Osteoblast (primary cell): Measurements from ENCODE around the gene LACTB. TPM values are rescaled to one million over a fixed set of nuclear protein-coding genes. Genes with fewer than 3 reads are reported as not detected.
A peak's percentile ranks its signal among the peaks of the same experiment; 100 is the strongest.

ENCODE experiments used
- DNase-seq: peaks from one replicate; pipeline ENCODE4 v3.0.0; 2011; ENCODE audit warnings: low spot score, mixed read lengths; ENCODE audit not compliant: insufficient read length; ENCODE audit errors: missing footprints
- H2AFZ ChIP-seq: 2 replicates; pipeline ENCODE4 v1.6.0; 2011; ENCODE audit warnings: mild to moderate bottlenecking, low read length
- H3K27ac ChIP-seq: 2 replicates; pipeline ENCODE4 v1.5.1; 2011; ENCODE audit warnings: mild to moderate bottlenecking, low read depth, low read length, moderate library complexity
- H3K27me3 ChIP-seq: 2 replicates; pipeline ENCODE4 v1.6.0; 2012; ENCODE audit warnings: mild to moderate bottlenecking, control low read depth, inconsistent platforms, low read length, moderate library complexity; ENCODE audit not compliant: insufficient read depth
- H3K36me3 ChIP-seq: 2 replicates; pipeline ENCODE4 v1.5.1; 2011; ENCODE audit warnings: mild to moderate bottlenecking, low read length, control low read depth, moderate library complexity; ENCODE audit not compliant: insufficient read depth
- H3K4me1 ChIP-seq: 2 replicates; pipeline ENCODE4 v1.5.1; 2011; ENCODE audit warnings: mild to moderate bottlenecking, low read length, control low read depth, moderate library complexity; ENCODE audit not compliant: insufficient read depth
- H3K4me2 ChIP-seq: 2 replicates; pipeline ENCODE4 v1.6.0; 2011; ENCODE audit warnings: mild to moderate bottlenecking, low read length; ENCODE audit not compliant: insufficient read depth
- H3K4me3 ChIP-seq: fragments of 200-600 bp; sonication (generic); 3 replicates; pipeline ENCODE4 v1.5.1; 2012; ENCODE audit warnings: mild to moderate bottlenecking, low read length, inconsistent platforms; ENCODE audit not compliant: insufficient read depth
- H3K79me2 ChIP-seq: 2 replicates; pipeline ENCODE4 v1.6.0; 2012; ENCODE audit warnings: mild to moderate bottlenecking, low read length, control low read depth, inconsistent platforms; ENCODE audit not compliant: insufficient read depth
- H3K9me3 ChIP-seq: 2 replicates; pipeline ENCODE4 v1.5.1; 2011; ENCODE audit warnings: low read depth, low read length, control low read depth
- H4K20me1 ChIP-seq: 2 replicates; pipeline ENCODE4 v1.6.0; 2012; ENCODE audit warnings: mild to moderate bottlenecking, low read length, control low read depth; ENCODE audit not compliant: insufficient read depth
- total RNA-seq: library from RNA; depleted of rRNA; stranded (reverse); fragments of >200 nt; gene quantifications from 2 replicates; pipeline ENCODE4 v1.2.3, GENCODE V29; 2012
- TF ChIP-seq, protein P1 (sequence below): IDR thresholded peaks from 2 replicates; pipeline ENCODE4 v1.5.1; 2011; ENCODE audit warnings: mild to moderate bottlenecking, low read depth, low read length, moderate library complexity; ENCODE audit errors: extremely low read depth

The LACTB gene
- total RNA-seq, 1 donor = 52.8 TPM

DNA sequence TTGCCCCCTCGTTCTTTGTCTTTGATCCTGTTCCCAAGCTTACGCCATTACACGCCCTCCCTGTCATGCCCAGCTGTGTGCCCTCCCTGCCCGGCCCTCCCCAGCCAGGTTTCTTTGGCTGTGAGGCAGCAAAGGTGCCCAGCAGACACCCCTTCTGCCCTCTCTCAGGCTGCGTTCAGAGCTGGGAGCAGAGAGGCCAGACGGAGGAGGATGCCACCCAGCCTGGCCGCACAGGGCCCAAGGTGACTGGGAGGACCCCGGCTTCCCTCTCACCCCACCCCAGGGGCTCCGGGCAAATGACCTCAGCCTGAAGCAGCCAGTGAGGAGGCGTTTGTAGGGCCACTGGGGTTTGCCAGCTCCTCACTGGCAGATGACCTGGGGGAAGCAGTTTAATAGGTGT, 30.8 kb upstream of the LACTB start:
- no peak overlapping the region for H3K4me2 ChIP-seq
- H2AFZ ChIP-seq = no peak overlapping the region
- no peak for DNase-seq
- H3K27ac ChIP-seq = no peak overlapping the region
- no peaks in the 10 kb centered on the region for H3K27me3 ChIP-seq
- no peaks in the 10 kb centered on the region for H4K20me1 ChIP-seq
- H3K4me3 ChIP-seq = no peak overlapping the region
- TF ChIP-seq, protein P1, sequence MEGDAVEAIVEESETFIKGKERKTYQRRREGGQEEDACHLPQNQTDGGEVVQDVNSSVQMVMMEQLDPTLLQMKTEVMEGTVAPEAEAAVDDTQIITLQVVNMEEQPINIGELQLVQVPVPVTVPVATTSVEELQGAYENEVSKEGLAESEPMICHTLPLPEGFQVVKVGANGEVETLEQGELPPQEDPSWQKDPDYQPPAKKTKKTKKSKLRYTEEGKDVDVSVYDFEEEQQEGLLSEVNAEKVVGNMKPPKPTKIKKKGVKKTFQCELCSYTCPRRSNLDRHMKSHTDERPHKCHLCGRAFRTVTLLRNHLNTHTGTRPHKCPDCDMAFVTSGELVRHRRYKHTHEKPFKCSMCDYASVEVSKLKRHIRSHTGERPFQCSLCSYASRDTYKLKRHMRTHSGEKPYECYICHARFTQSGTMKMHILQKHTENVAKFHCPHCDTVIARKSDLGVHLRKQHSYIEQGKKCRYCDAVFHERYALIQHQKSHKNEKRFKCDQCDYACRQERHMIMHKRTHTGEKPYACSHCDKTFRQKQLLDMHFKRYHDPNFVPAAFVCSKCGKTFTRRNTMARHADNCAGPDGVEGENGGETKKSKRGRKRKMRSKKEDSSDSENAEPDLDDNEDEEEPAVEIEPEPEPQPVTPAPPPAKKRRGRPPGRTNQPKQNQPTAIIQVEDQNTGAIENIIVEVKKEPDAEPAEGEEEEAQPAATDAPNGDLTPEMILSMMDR = no peak
- no peaks in the 10 kb centered on the region for H3K36me3 ChIP-seq
- H3K9me3 ChIP-seq = no peaks in the 10 kb centered on the region
- H3K79me2 ChIP-seq = no peaks in the 10 kb centered on the region
- peaks cover 49% of the 10 kb centered on the region for H3K4me1 ChIP-seq

DNA sequence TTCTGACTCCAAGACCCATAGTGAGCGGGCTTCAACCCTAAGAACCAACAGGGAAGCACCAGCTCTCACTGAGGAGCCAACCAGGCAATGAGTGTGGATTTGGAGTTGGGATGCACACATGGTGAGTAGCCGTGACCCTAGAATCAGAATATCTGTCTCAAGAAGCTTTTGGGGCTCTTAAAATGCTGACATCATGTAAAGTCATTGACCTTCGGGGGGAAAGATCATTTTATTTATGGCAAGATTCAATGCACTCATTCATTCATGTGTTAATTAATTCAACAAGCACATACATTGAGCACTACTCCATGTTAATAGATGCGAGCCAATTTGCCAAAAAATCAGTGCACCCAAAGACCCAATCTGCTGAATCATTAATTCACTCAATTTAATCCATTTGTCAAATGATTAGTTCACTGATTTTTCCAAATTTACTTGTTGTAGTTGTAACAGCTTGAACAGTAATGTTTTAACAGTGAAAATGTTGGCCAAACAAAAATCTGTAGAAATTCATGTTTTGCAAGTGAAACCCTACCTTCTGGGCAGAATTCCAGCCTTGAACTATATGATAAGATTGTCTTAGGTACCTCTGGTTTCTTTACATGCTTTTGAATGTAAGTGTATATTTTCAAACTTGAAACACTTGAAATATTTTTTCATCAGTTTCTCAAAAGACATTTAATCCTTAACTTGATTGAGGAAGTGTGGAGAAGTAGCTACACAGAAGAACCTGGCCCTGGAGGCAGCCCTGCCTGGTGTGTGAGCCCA, 29.8 kb upstream of the LACTB start:
- no peak overlapping the region for H2AFZ ChIP-seq
- H3K4me1 ChIP-seq = peaks cover 52% of the 10 kb centered on the region

GRCh38 chr15:63093486-63094205, 28.0 kb upstream of the LACTB start:
- Histone ChIP-seq H4K20me1 (no peaks in the 10 kb centered on the region), H2AFZ (no peak overlapping the region), H3K27ac (peak overlapping the region; percentile 99), H3K4me1 (peaks cover 57% of the 10 kb centered on the region), H3K36me3 (no peaks in the 10 kb centered on the region), H3K4me3 (no peak overlapping the region), H3K79me2 (no peaks in the 10 kb centered on the region), H3K27me3 (no peaks in the 10 kb centered on the region), H3K9me3 (no peaks in the 10 kb centered on the region), H3K4me2 (no peak overlapping the region)
- TF ChIP-seq, protein P1 = peak; percentile 87
- DNase-seq = no peak

More for the DNA sequence above, 29.8 kb upstream of the LACTB start:
- Histone ChIP-seq H3K79me2 (no peaks in the 10 kb centered on the region), H3K4me3 (no peak overlapping the region), H3K4me2 (no peak overlapping the region), H3K36me3 (no peaks in the 10 kb centered on the region), H3K9me3 (no peaks in the 10 kb centered on the region), H4K20me1 (no peaks in the 10 kb centered on the region), H3K27ac (no peak overlapping the region), H3K27me3 (no peaks in the 10 kb centered on the region)
- TF ChIP-seq, protein P1 = no peak
- DNase-seq = no peak

- peak overlapping the region; percentile 18 for H3K4me3 ChIP-seq
- DNase-seq = peak; percentile 68
Measured at GRCh38 chr15:63094495-63094931, 27.1 kb upstream of the LACTB start.

More at GRCh38 chr15:63094495-63094931, 27.1 kb upstream of the LACTB start:
- H4K20me1 ChIP-seq = no peaks in the 10 kb centered on the region
- no peaks in the 10 kb centered on the region for H3K27me3 ChIP-seq
- H2AFZ ChIP-seq = no peak overlapping the region
- TF ChIP-seq, protein P1 = no peak
- H3K79me2 ChIP-seq = no peaks in the 10 kb centered on the region
- no peaks in the 10 kb centered on the region for H3K9me3 ChIP-seq
- H3K27ac ChIP-seq = peak overlapping the region; percentile 99
- peaks cover 49% of the 10 kb centered on the region for H3K4me1 ChIP-seq
- H3K36me3 ChIP-seq = no peaks in the 10 kb centered on the region
- H3K4me2 ChIP-seq = peak overlapping the region; percentile 72
